Progenitor cell of endocrine pancreas (in vitro differentiated cells): ENCODE results near the gene SDF4. TPM values are rescaled to one million over a fixed set of nuclear protein-coding genes. Genes with fewer than 3 reads are reported as not detected.
A peak's percentile ranks its signal among the peaks of the same experiment; 100 is the strongest.

Experiments
- DNase-seq: peaks from one replicate; pipeline ENCODE4 v3.0.0; 2021; ENCODE audit warnings: low spot score; ENCODE audit not compliant: unreplicated experiment
- H3K27ac Mint-ChIP-seq: 2 replicates; pipeline ENCODE4 v1.8.0; 2021; ENCODE audit warnings: mild to moderate bottlenecking, moderate library complexity, mixed read lengths
- H3K27me3 Mint-ChIP-seq: 2 replicates; pipeline ENCODE4 v1.8.0; 2021; ENCODE audit warnings: mixed read lengths
- H3K36me3 Mint-ChIP-seq: 2 replicates; pipeline ENCODE4 v1.8.0; 2022; ENCODE audit warnings: mixed read lengths; ENCODE audit not compliant: insufficient read depth
- H3K4me1 Mint-ChIP-seq: 2 replicates; pipeline ENCODE4 v1.8.0; 2021; ENCODE audit warnings: low read depth, mixed read lengths
- H3K4me3 Mint-ChIP-seq: 2 replicates; pipeline ENCODE4 v1.8.0; 2021; ENCODE audit warnings: low read depth, mild to moderate bottlenecking, moderate library complexity, mixed read lengths
- H3K9me3 Mint-ChIP-seq: 2 replicates; pipeline ENCODE4 v1.8.0; 2021; ENCODE audit warnings: low read depth, mixed read lengths
- microRNA-seq: library from miRNA; unstranded; fragments of <30 nt; microRNA quantifications from one replicate; pipeline ENCODE4 v1.1.0, GENCODE V29; 2020; ENCODE audit warnings: borderline number of aligned reads; ENCODE audit not compliant: unreplicated experiment
- total RNA-seq: library from RNA; stranded (reverse); gene quantifications from 2 replicates; pipeline ENCODE4 v1.2.1, GENCODE V29; 2021
- TF ChIP-seq, protein P1 (sequence below): fragments of 200-600 bp; sonication (generic); IDR thresholded peaks from one replicate; pipeline ENCODE4 v1.5.0; 2021; ENCODE audit warnings: antibody characterized with exemption, mild to moderate bottlenecking; ENCODE audit not compliant: unreplicated experiment

SDF4 gene
- total RNA-seq, 1 donor from 2014 or later, result 107 TPM

DNA sequence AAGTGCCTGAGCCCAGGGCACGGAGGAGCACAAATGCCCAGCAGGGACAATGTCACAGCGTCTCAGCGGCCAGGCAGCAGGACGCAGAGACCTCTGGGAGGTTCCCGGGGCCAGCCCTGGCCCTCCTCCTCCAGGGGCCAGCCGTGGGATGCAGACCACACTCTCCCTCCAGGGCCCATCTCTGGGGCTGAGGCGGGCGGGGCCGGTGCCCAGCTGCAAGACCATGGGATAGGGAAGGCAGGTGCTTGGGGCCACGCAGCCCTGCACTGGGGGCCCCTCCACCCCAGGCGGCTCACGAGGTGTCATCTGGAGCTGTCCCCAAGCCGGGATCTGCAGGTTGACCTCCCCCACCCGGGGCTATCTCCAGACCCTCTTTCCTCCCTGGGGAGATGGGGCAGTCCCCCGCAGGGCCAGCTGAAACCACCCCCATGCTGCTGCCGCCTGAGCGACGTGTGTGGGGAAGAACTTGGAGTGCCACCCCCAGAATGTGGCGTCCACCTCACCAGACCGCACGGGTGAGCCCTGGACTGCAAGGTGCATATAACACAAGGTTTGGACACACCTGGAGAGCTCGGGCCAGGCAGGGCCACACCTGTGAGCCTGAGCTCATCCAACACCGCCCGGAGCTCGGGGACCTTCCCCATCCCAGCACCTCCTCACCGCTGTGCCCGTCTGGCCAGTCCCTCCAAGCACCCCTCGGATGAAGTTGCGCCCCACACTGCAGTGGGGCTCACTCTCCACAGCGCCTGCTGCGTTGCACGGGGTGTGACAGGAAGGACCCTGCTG lies 62.2 kb downstream of the SDF4 start:
- no peaks in the 10 kb centered on the region for H3K9me3 Mint-ChIP-seq
- no peak for DNase-seq
- H3K27ac Mint-ChIP-seq, result peak overlapping the region; percentile 16
- TF ChIP-seq, protein P1, sequence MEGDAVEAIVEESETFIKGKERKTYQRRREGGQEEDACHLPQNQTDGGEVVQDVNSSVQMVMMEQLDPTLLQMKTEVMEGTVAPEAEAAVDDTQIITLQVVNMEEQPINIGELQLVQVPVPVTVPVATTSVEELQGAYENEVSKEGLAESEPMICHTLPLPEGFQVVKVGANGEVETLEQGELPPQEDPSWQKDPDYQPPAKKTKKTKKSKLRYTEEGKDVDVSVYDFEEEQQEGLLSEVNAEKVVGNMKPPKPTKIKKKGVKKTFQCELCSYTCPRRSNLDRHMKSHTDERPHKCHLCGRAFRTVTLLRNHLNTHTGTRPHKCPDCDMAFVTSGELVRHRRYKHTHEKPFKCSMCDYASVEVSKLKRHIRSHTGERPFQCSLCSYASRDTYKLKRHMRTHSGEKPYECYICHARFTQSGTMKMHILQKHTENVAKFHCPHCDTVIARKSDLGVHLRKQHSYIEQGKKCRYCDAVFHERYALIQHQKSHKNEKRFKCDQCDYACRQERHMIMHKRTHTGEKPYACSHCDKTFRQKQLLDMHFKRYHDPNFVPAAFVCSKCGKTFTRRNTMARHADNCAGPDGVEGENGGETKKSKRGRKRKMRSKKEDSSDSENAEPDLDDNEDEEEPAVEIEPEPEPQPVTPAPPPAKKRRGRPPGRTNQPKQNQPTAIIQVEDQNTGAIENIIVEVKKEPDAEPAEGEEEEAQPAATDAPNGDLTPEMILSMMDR, result no peak
- H3K4me3 Mint-ChIP-seq, result no peak overlapping the region
- peaks cover 11% of the 10 kb centered on the region for H3K4me1 Mint-ChIP-seq
- H3K27me3 Mint-ChIP-seq, result no peaks in the 10 kb centered on the region
- peaks cover 2% of the 10 kb centered on the region for H3K36me3 Mint-ChIP-seq

DNA sequence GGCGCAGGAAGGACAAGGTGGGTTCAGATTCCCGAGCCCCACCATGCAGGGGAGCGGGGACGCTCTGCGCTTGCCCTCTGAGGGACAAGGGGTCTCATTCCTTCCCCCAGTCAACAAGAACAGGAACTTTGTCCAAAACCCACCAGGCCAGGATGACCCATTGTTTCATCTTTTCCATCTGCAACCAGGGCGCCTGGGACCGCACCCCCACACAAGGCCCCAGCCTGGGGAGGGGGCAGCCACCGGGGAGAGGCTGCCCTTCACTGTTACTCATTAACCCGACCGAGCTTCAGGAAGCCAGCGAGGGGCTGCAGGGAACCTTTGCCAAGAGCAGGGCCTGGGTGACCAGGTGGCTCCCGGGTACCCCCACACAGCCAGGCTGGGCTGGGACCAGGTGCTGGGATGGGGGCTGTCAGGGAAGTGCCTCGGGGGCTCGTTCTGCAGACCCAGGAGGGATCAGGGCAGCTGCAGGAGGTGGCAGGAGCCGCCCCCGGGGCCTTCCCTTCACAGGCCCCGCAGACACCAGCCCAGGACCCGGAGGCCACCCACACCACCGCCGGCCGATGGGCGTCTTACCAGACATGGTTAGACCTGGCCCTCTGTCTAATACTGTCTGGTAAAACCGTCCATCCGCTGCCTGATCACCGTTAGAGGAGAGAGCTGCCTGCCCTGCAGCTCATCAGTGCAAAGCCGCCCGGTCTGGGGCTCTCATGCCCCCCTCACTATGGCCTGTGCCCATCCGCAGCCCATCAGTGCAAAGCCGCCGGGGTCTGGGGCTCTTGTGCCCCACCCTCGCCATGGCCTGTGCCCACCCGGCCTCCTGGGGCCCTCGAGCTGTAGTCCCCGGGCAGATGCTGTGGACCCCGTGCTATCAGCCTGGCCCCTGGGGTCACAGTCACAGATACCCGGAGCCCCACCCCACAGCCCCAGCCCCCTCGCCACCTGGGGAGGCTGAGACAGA lies 63.1 kb downstream of the SDF4 start:
- H3K4me1 Mint-ChIP-seq, result peaks cover 13% of the 10 kb centered on the region
- peaks cover 3% of the 10 kb centered on the region for H3K36me3 Mint-ChIP-seq
- H3K4me3 Mint-ChIP-seq, result no peak overlapping the region
- DNase-seq, result no peak
- TF ChIP-seq, protein P1, result no peak
- H3K27ac Mint-ChIP-seq, result no peak overlapping the region
- H3K9me3 Mint-ChIP-seq, result no peaks in the 10 kb centered on the region
- no peaks in the 10 kb centered on the region for H3K27me3 Mint-ChIP-seq

DNA sequence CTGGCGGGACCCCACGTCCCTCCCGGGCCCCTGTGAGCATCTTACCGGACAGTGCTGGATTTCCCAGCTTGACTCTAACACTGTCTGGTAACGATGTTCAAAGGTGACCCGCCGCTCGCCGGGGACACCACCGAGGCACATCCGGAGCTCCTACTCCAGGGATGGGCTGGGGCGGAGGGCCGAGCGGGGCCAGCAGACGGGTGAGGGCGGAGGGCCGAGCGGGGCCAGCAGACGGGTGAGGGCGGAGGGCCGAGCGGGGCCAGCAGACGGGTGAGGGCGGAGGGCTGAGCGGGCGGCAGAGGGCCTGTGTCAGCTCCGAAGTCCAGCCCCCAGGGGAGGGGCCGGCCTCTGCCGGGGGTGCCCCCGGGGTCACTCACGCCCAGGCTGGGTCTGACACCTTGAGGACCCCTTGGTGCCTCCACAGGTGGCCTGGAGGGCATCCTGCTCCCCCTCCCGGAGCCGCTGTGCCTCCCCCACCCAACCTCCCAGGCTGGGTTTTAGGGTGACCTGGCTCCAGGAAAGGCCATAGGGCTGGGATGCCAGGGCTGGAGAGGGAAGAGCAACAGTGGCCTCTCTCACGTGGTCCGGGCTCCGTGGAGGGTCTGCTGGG lies 63.9 kb downstream of the SDF4 start:
- Mint-ChIP-seq H3K9me3 (no peaks in the 10 kb centered on the region), H3K36me3 (peaks cover 3% of the 10 kb centered on the region), H3K27ac (no peak overlapping the region), H3K4me3 (no peak overlapping the region), H3K4me1 (peaks cover 13% of the 10 kb centered on the region), H3K27me3 (no peaks in the 10 kb centered on the region)
- DNase-seq, result no peak
- TF ChIP-seq, protein P1, result no peak

DNA sequence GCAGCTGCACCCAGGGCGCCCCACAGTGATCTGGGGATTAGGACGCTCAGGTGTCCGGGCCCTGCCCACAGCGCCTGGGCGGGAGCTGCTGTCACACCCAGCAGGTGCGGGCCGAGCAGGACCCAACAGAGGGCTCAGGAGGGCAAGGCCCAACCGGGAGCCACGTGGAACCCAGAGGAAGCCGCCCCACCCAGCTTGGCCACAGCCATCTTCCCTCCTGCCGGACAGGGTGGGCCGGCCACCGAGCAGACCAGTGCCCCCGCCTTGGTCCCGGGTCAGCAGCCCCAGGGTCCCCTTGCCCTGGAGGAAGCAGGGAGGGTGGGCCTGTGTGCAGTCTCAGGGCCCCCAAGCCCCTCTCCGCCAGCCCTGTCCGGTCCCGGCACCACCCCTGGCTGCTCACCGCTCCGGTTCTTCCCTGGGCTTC lies 64.4 kb downstream of the SDF4 start:
- no peaks in the 10 kb centered on the region for H3K9me3 Mint-ChIP-seq
- TF ChIP-seq, protein P1, result no peak
- H3K4me3 Mint-ChIP-seq, result no peak overlapping the region
- H3K27me3 Mint-ChIP-seq, result no peaks in the 10 kb centered on the region
- H3K36me3 Mint-ChIP-seq, result peaks cover 3% of the 10 kb centered on the region
- H3K27ac Mint-ChIP-seq, result no peak overlapping the region
- DNase-seq, result no peak
- H3K4me1 Mint-ChIP-seq, result peaks cover 13% of the 10 kb centered on the region

Small RNA genes within 50 kb of the gene (microRNA-seq; reads per million reads assigned to microRNA genes)
- gene MIR200A (4,226 reads per million, percentile 88 among the genes with 10 or more reads in this experiment), gene MIR200B (23,231 reads per million, percentile 98 among the genes with 10 or more reads in this experiment), gene MIR429 (21,871 reads per million, percentile 97 among the genes with 10 or more reads in this experiment)

Other genes with a start within 250 kb of the SDF4 start
- gene PERM1, start 249.9 kb downstream of the SDF4 start, total RNA-seq, result not detected in 2 replicates
- gene HES4, start 231.9 kb downstream of the SDF4 start, total RNA-seq, result 83.8 and 87.4 TPM in 2 replicates
- gene ISG15, start 218.5 kb downstream of the SDF4 start, total RNA-seq, result 13.6 and 14.3 TPM in 2 replicates
- 330 and 335 TPM in 2 replicates for gene AGRN, start 211.9 kb downstream of the SDF4 start, total RNA-seq
- not detected in 2 replicates for gene RNF223, start 157.7 kb downstream of the SDF4 start, total RNA-seq
- 21.3 and 23.2 TPM in 2 replicates for gene C1orf159, start 115.9 kb downstream of the SDF4 start, total RNA-seq
- gene TTLL10, start 58.1 kb downstream of the SDF4 start, total RNA-seq, result 5.0 and 5.5 TPM in 2 replicates
- 0.48 TPM in 1 of 2 replicates, not detected in the other for gene TNFRSF18, start 25.4 kb downstream of the SDF4 start, total RNA-seq
- 0.33 and 0.38 TPM in 2 replicates for gene TNFRSF4, start 17.8 kb downstream of the SDF4 start, total RNA-seq
- gene B3GALT6, start 236 bp upstream of the SDF4 start, total RNA-seq, result 31.7 and 31.9 TPM in 2 replicates
- gene C1QTNF12, start 14.7 kb upstream of the SDF4 start, total RNA-seq, result 1.7 and 2.7 TPM in 2 replicates
- 67.0 and 73.6 TPM in 2 replicates for gene UBE2J2, start 41.9 kb upstream of the SDF4 start, total RNA-seq
- gene SCNN1D, start 48.4 kb upstream of the SDF4 start, total RNA-seq, result 7.4 and 11.3 TPM in 2 replicates
- gene ACAP3, start 75.9 kb upstream of the SDF4 start, total RNA-seq, result 111 and 124 TPM in 2 replicates
- 13.8 and 17.9 TPM in 2 replicates for gene PUSL1, start 76.6 kb upstream of the SDF4 start, total RNA-seq
- 163 and 177 TPM in 2 replicates for gene INTS11, start 92.7 kb upstream of the SDF4 start, total RNA-seq
- 16.8 and 17.5 TPM in 2 replicates for gene CPTP, start 92.8 kb upstream of the SDF4 start, total RNA-seq
- gene TAS1R3, start 99.3 kb upstream of the SDF4 start, total RNA-seq, result 1.1 and 1.2 TPM in 2 replicates
- gene DVL1, start 117.4 kb upstream of the SDF4 start, total RNA-seq, result 60.1 and 63.1 TPM in 2 replicates
- gene MXRA8, start 126.6 kb upstream of the SDF4 start, total RNA-seq, result 24.3 and 25.0 TPM in 2 replicates
- 107 TPM in 2 replicates for gene AURKAIP1, start 143.2 kb upstream of the SDF4 start, total RNA-seq
- gene CCNL2, start 167.3 kb upstream of the SDF4 start, total RNA-seq, result 381 and 386 TPM in 2 replicates
- gene MRPL20, start 175.3 kb upstream of the SDF4 start, total RNA-seq, result 104 and 109 TPM in 2 replicates
- 15.1 and 18.1 TPM in 2 replicates for gene ANKRD65, start 189.3 kb upstream of the SDF4 start, total RNA-seq
- gene VWA1, start 203.7 kb upstream of the SDF4 start, total RNA-seq, result 29.7 and 36.8 TPM in 2 replicates
- 1.6 and 1.9 TPM in 2 replicates for gene ATAD3C, start 217.7 kb upstream of the SDF4 start, total RNA-seq
- 36.7 and 42.0 TPM in 2 replicates for gene ATAD3B, start 239.8 kb upstream of the SDF4 start, total RNA-seq